Hepatocyte (in vitro differentiated cells): ENCODE results near the gene CRISP1. TPM values are rescaled to one million over a fixed set of nuclear protein-coding genes. Genes with fewer than 3 reads are reported as not detected.

Experiments
- DNase-seq: peaks from one replicate; pipeline ENCODE4 v3.0.0-alpha.2; 2016; ENCODE audit warnings: low spot score
- H2AFZ ChIP-seq: fragments of 200-600 bp; sonication (generic); 2 replicates; pipeline ENCODE4 v1.6.0; 2016; ENCODE audit warnings: antibody characterized with exemption, mild to moderate bottlenecking
- H3K27ac ChIP-seq: fragments of 200-600 bp; sonication (generic); 2 replicates; pipeline ENCODE4 v1.5.1; 2016; ENCODE audit warnings: mild to moderate bottlenecking
- H3K27me3 ChIP-seq: fragments of 200-600 bp; sonication (generic); 2 replicates; pipeline ENCODE4 v1.6.1; 2016
- H3K36me3 ChIP-seq: fragments of 200-600 bp; sonication (generic); replicated peaks from 2 replicates; pipeline ENCODE4 v1.5.1; 2016; ENCODE audit warnings: low read depth; ENCODE audit not compliant: insufficient read depth
- H3K4me1 ChIP-seq: fragments of 200-600 bp; sonication (generic); 2 replicates; pipeline ENCODE4 v1.5.1; 2016; ENCODE audit warnings: mild to moderate bottlenecking, moderate library complexity; ENCODE audit not compliant: insufficient read depth
- H3K4me2 ChIP-seq: fragments of 200-600 bp; sonication (generic); 2 replicates; pipeline ENCODE4 v1.6.0; 2016
- H3K4me3 ChIP-seq: fragments of 200-600 bp; sonication (generic); 2 replicates; pipeline ENCODE4 v1.5.1; 2016; ENCODE audit warnings: mild to moderate bottlenecking
- H3K79me2 ChIP-seq: fragments of 200-600 bp; sonication (generic); 2 replicates; pipeline ENCODE4 v1.6.0; 2017; ENCODE audit warnings: mild to moderate bottlenecking
- H3K9me2 ChIP-seq: fragments of 200-600 bp; sonication (generic); replicated peaks from 2 replicates; pipeline ENCODE4 v1.6.0; 2017; ENCODE audit warnings: mild to moderate bottlenecking; ENCODE audit not compliant: insufficient read depth
- H3K9me3 ChIP-seq: fragments of 200-600 bp; sonication (generic); 2 replicates; pipeline ENCODE4 v1.5.1; 2016; ENCODE audit warnings: low read depth, mild to moderate bottlenecking
- H4K20me1 ChIP-seq: fragments of 200-600 bp; sonication (generic); 2 replicates; pipeline ENCODE4 v1.6.0; 2016; ENCODE audit warnings: mild to moderate bottlenecking; ENCODE audit not compliant: insufficient read depth, poor library complexity, severe bottlenecking
- EZH2 ChIP-seq: fragments of 200-600 bp; sonication (generic); IDR thresholded peaks from 2 replicates; pipeline ENCODE4 v1.6.1; 2016; ENCODE audit warnings: antibody characterized with exemption, mild to moderate bottlenecking, borderline replicate concordance
- EZH2phosphoT487 ChIP-seq: fragments of 200-600 bp; sonication (generic); IDR thresholded peaks from one replicate; pipeline ENCODE4 v1.6.1; 2018; ENCODE audit warnings: antibody characterized with exemption, mild to moderate bottlenecking, low read depth, moderate library complexity; ENCODE audit not compliant: unreplicated experiment, severe bottlenecking
- WGBS: methylation state at CpG from one replicate; pipeline ENCODE4 v1.1.6; 2016; ENCODE audit warnings: low lambda C conversion rate; ENCODE audit errors: missing lambda C conversion rate; 5-methylcytosine and 5-hydroxymethylcytosine counted together
- polyA plus RNA-seq: library from polyadenylated mRNA; unstranded; fragments of >200 nt; fragmentation: Nextera tagmentation; extraction: Ambion mirVana; gene quantifications from 2 replicates; pipeline ENCODE4 v1.2.1, GENCODE V29; 2016
- total RNA-seq: library from RNA; depleted of rRNA; stranded (reverse); fragments of >200 nt; gene quantifications from 2 replicates; pipeline ENCODE4 v1.2.3, GENCODE V29; 2014
- TF ChIP-seq, protein P1 (sequence below): fragments of 200-600 bp; sonication (generic); IDR thresholded peaks from 2 replicates; pipeline ENCODE4 v1.5.1; 2016; ENCODE audit warnings: antibody characterized with exemption, mild to moderate bottlenecking; ENCODE audit not compliant: poor library complexity

The CRISP1 gene
- total and polyA plus RNA-seq, 2 experiments from 2014 or later = not detected

DNA sequence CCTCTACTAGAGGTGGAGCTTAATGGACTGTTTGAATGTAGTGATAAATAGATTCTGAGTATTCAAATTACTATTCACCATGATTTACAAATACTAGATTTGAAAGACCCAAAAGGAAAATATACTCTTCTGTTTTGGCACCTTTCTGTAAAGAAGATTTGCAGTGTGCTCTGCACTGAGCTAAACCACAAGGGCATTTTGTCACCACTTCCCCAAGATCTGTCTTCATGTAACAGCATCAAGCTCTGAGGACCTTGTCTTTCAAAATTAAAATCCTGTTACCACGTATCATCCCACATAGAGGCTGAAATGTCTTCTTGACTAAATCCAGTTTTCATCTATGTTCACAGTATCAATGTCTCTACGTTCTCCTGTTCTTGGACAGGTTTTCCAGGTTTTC, 76.0 kb downstream of the CRISP1 start:
- no peak for DNase-seq
- H3K4me2 ChIP-seq = no peak overlapping the region
- no peaks in the 10 kb centered on the region for H4K20me1 ChIP-seq
- no peak overlapping the region for H3K4me3 ChIP-seq
- no peaks in the 10 kb centered on the region for H3K27me3 ChIP-seq
- TF ChIP-seq EZH2 (no peak), EZH2phosphoT487 (no peak)
- TF ChIP-seq, protein P1, sequence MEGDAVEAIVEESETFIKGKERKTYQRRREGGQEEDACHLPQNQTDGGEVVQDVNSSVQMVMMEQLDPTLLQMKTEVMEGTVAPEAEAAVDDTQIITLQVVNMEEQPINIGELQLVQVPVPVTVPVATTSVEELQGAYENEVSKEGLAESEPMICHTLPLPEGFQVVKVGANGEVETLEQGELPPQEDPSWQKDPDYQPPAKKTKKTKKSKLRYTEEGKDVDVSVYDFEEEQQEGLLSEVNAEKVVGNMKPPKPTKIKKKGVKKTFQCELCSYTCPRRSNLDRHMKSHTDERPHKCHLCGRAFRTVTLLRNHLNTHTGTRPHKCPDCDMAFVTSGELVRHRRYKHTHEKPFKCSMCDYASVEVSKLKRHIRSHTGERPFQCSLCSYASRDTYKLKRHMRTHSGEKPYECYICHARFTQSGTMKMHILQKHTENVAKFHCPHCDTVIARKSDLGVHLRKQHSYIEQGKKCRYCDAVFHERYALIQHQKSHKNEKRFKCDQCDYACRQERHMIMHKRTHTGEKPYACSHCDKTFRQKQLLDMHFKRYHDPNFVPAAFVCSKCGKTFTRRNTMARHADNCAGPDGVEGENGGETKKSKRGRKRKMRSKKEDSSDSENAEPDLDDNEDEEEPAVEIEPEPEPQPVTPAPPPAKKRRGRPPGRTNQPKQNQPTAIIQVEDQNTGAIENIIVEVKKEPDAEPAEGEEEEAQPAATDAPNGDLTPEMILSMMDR = no peak
- H3K36me3 ChIP-seq = no peaks in the 10 kb centered on the region
- H3K9me2 ChIP-seq = no peaks in the 10 kb centered on the region
- no peaks in the 10 kb centered on the region for H3K9me3 ChIP-seq
- no peak overlapping the region for H3K27ac ChIP-seq
- WGBS = 81% methylated on average over 2 of the region's 2 CpGs
- H3K79me2 ChIP-seq = no peaks in the 10 kb centered on the region
- H2AFZ ChIP-seq = no peak overlapping the region
- no peaks in the 10 kb centered on the region for H3K4me1 ChIP-seq

GRCh38 chr6:49787176-49787575, 79.2 kb downstream of the CRISP1 start, which contains the start of gene PGK2:
TSS of gene PGK2 (minus strand) at chr6:49787285. CDS start at chr6:49787187, 98 bp downstream.
- H3K9me2 ChIP-seq = no peaks in the 10 kb centered on the region
- H3K9me3 ChIP-seq = no peaks in the 10 kb centered on the region
- H3K27ac ChIP-seq = no peak within 1 kb of the TSS
- H3K79me2 ChIP-seq = no peaks in the 10 kb centered on the region
- 86% methylated on average over 8 of the region's 8 CpGs for WGBS
- H3K4me1 ChIP-seq = no peaks in the 10 kb centered on the region
- H3K27me3 ChIP-seq = no peaks in the 10 kb centered on the region
- no peak within 1 kb of the TSS for H3K4me2 ChIP-seq
- no peak within 1 kb of the TSS for H3K4me3 ChIP-seq
- no peaks in the 10 kb centered on the region for H4K20me1 ChIP-seq
- no peaks in the 10 kb centered on the region for H3K36me3 ChIP-seq
- no peak for DNase-seq
- no peak within 1 kb of the TSS for H2AFZ ChIP-seq
- TF ChIP-seq, protein P1 = no peak
- no peak for TF ChIP-seq EZH2phosphoT487
- TF ChIP-seq EZH2 = no peak

DNA sequence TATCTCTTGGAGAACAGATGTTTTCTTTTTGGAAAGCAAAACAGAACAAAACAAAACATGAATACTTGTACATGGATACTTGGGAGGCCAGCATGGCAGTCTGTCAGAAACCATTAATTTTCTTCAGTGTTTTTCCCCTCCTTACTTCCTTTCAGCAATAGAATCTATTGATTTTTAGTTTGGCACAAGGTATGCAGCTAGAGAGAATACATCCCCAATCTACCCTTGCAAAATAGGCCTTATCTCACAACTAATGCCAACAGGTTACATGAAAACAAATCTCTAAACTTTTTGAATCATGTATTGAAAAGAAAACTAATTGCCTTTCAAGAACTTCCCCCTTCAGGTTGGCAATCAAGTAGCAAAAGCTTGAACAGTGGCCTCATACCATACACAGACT, 82.1 kb downstream of the CRISP1 start:
- no peak for DNase-seq
- no peak for TF ChIP-seq EZH2
- Histone ChIP-seq H3K27me3 (no peaks in the 10 kb centered on the region), H4K20me1 (no peaks in the 10 kb centered on the region), H3K79me2 (no peaks in the 10 kb centered on the region), H3K9me3 (no peaks in the 10 kb centered on the region), H3K27ac (no peak overlapping the region), H2AFZ (no peak overlapping the region), H3K4me2 (no peak overlapping the region), H3K9me2 (no peaks in the 10 kb centered on the region), H3K4me3 (no peak overlapping the region), H3K36me3 (no peaks in the 10 kb centered on the region), H3K4me1 (no peaks in the 10 kb centered on the region)

Other genes with a start within 250 kb of the CRISP1 start
- gene RHAG, start 229.7 kb downstream of the CRISP1 start, total RNA-seq = not detected in 2 replicates
- gene RHAG, start 229.7 kb downstream of the CRISP1 start, polyA plus RNA-seq = not detected in 2 replicates
- 0.57 TPM in 1 of 2 replicates, not detected in the other for gene CRISP2, start 153.0 kb downstream of the CRISP1 start, total RNA-seq
- gene CRISP2, start 153.0 kb downstream of the CRISP1 start, polyA plus RNA-seq = 0.21 TPM in 1 of 2 replicates, not detected in the other
- not detected in 2 replicates for gene CRISP3, start 122.1 kb downstream of the CRISP1 start, total RNA-seq
- gene CRISP3, start 122.1 kb downstream of the CRISP1 start, polyA plus RNA-seq = not detected in 2 replicates
- not detected in 2 replicates for gene PGK2, start 79.2 kb downstream of the CRISP1 start, total RNA-seq
- gene PGK2, start 79.2 kb downstream of the CRISP1 start, polyA plus RNA-seq = not detected in 2 replicates
- gene DEFB114, start 97.6 kb upstream of the CRISP1 start, total RNA-seq = not detected in 2 replicates
- gene DEFB114, start 97.6 kb upstream of the CRISP1 start, polyA plus RNA-seq = not detected in 2 replicates
- not detected in 2 replicates for gene DEFB113, start 103.1 kb upstream of the CRISP1 start, total RNA-seq
- gene DEFB113, start 103.1 kb upstream of the CRISP1 start, polyA plus RNA-seq = not detected in 2 replicates
- gene DEFB110, start 155.5 kb upstream of the CRISP1 start, total RNA-seq = not detected in 2 replicates
- not detected in 2 replicates for gene DEFB110, start 155.5 kb upstream of the CRISP1 start, polyA plus RNA-seq
- not detected in 2 replicates for gene DEFB112, start 183.4 kb upstream of the CRISP1 start, total RNA-seq
- not detected in 2 replicates for gene DEFB112, start 183.4 kb upstream of the CRISP1 start, polyA plus RNA-seq